ENCODE data around the gene ZNF506.

ZNF506 gene

GRCh38 chr19:19758164-19758563 lies 63.4 kb downstream of the ZNF506 start:
- DNase-seq (ENCODE audit: insufficient read length, low spot score) (no peak), FAIRE-seq (no peak)
- no peak for TF ChIP-seq POLR2A (IDR thresholded peaks at IDR 0.05; ENCODE audit: low read depth, low read length)

- FAIRE-seq (no peak), DNase-seq (ENCODE audit: insufficient read length, low spot score) (no peak)
- no peak for TF ChIP-seq POLR2A (IDR thresholded peaks at IDR 0.05; ENCODE audit: low read depth, low read length)
Observed at GRCh38 chr19:19752760-19753403, 68.7 kb downstream of the ZNF506 start.

GRCh38 chr19:19751846-19752245 lies 69.7 kb downstream of the ZNF506 start:
- no peak for TF ChIP-seq POLR2A (IDR thresholded peaks at IDR 0.05; ENCODE audit: low read depth, low read length)
- DNase-seq (ENCODE audit: insufficient read length, low spot score) (no peak), FAIRE-seq (no peak)

GRCh38 chr19:19750842-19751790 lies 70.4 kb downstream of the ZNF506 start:
- DNase-seq (ENCODE audit: insufficient read length, low spot score): no peak
- no peak for TF ChIP-seq POLR2A (IDR thresholded peaks at IDR 0.05; ENCODE audit: low read depth, low read length)
- FAIRE-seq: no peak

- TF ChIP-seq POLR2A (IDR thresholded peaks at IDR 0.05; ENCODE audit: low read depth, low read length): no peak
- DNase-seq (ENCODE audit: insufficient read length, low spot score) (no peak), FAIRE-seq (no peak)
Observed at GRCh38 chr19:19749908-19750841, 71.4 kb downstream of the ZNF506 start.

- no peak for DNase-seq (ENCODE audit: insufficient read length, low spot score)
- no peak for FAIRE-seq
- TF ChIP-seq POLR2A (IDR thresholded peaks at IDR 0.05; ENCODE audit: low read depth, low read length): no peak
Observed at GRCh38 chr19:19749117-19749907, 72.2 kb downstream of the ZNF506 start.

- FAIRE-seq: no peak
- DNase-seq (ENCODE audit: insufficient read length, low spot score): no peak
- no peak for TF ChIP-seq POLR2A (IDR thresholded peaks at IDR 0.05; ENCODE audit: low read depth, low read length)
Observed at GRCh38 chr19:19748249-19748938, 73.2 kb downstream of the ZNF506 start.

- DNase-seq (ENCODE audit: insufficient read length, low spot score) (no peak), FAIRE-seq (no peak)
- TF ChIP-seq POLR2A (IDR thresholded peaks at IDR 0.05; ENCODE audit: low read depth, low read length): no peak
Observed at GRCh38 chr19:19747357-19748220, 74.0 kb downstream of the ZNF506 start.

- FAIRE-seq: no peak
- TF ChIP-seq POLR2A (IDR thresholded peaks at IDR 0.05; ENCODE audit: low read depth, low read length): no peak
- no peak for DNase-seq (ENCODE audit: insufficient read length, low spot score)
Observed at GRCh38 chr19:19746286-19747213, 75.0 kb downstream of the ZNF506 start.

GRCh38 chr19:19745496-19746285 lies 75.9 kb downstream of the ZNF506 start:
- no peak for FAIRE-seq
- no peak for DNase-seq (ENCODE audit: insufficient read length, low spot score)
- no peak for TF ChIP-seq POLR2A (IDR thresholded peaks at IDR 0.05; ENCODE audit: low read depth, low read length)

All from H54 (cell line).